ENCODE results near the gene PDE4D. TPM values are rescaled to one million over a fixed set of nuclear protein-coding genes. Genes with fewer than 3 reads are reported as not detected.

PDE4D gene
- total RNA-seq, 1 experiment from 2014 or later = 2.1 TPM

DNA sequence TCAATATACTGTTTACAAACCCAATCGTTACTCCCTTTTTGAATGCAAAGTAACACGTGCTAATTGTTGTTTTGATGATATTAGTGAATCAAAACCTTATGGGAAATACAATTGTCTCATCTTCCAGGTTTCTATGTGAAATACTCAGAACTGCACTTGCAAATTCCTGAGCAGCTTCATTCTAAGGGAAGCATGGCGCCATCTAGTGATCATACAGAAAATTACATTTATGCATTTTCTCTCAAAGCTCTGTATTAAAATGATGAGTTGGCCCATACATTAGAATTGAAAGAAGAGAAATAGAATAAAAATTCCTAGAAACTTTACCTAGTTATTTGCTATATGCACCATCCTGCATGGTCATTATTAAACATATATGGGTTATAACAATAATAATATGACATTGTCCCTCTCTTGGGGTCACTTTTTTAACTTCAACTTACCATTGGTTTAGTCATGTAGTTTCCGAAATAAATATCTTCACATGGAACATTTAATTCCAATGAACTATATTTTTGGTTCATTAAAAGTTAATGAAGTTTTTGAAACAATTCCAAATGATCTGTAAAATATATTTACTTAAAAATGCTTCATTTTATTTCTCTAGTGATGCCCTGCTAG lies 220.0 kb downstream of the PDE4D start:
- H3K27me3 ChIP-seq (ENCODE audit: insufficient read depth, low read length) = no peaks in the 10 kb centered on the region
- no peak overlapping the region for H3K18ac ChIP-seq (ENCODE audit: insufficient read length, low read depth, low read length)
- no peak overlapping the region for H2BK120ac ChIP-seq (ENCODE audit: low read depth, low read length, poor library complexity, severe bottlenecking)
- no peak overlapping the region for H4K91ac ChIP-seq (ENCODE audit: insufficient read length, low read depth, low read length)
- no peak overlapping the region for H4K5ac ChIP-seq (ENCODE audit: insufficient read length, low read depth, low read length)
- no peak overlapping the region for H3K23ac ChIP-seq (ENCODE audit: insufficient read length, low read depth, low read length)
- DNase-seq = no peak
- no peak overlapping the region for H2AK5ac ChIP-seq (ENCODE audit: insufficient read length, low read length)
- H3K4me1 ChIP-seq (ENCODE audit: insufficient read depth, low read length) = no peaks in the 10 kb centered on the region
- no peaks in the 10 kb centered on the region for H3K79me1 ChIP-seq (ENCODE audit: insufficient read depth, low read depth, low read length, poor library complexity, severe bottlenecking)
- no peak overlapping the region for H3K9ac ChIP-seq (ENCODE audit: extremely low read depth, insufficient read length, low read length)
- no peak overlapping the region for H3K14ac ChIP-seq (ENCODE audit: insufficient read depth, low read length)
- no peaks in the 10 kb centered on the region for H4K20me1 ChIP-seq (ENCODE audit: control insufficient read depth, insufficient read depth, insufficient read length)
- Mint-ChIP-seq H3K4me1 (no peaks in the 10 kb centered on the region), H3K4me3 (no peak overlapping the region), H3K36me3 (ENCODE audit: insufficient read depth in 1 of 3, low read depth in 3 of 3) (no peaks in the 10 kb centered on the region), H3K27me3 (ENCODE audit: low read depth) (no peaks in the 10 kb centered on the region), H3K27ac (no peak overlapping the region), H3K9me3 (no peaks in the 10 kb centered on the region)
- no peak overlapping the region for H3K27ac ChIP-seq (ENCODE audit: insufficient read length, low read depth, low read length)
- TF ChIP-seq, protein P1, sequence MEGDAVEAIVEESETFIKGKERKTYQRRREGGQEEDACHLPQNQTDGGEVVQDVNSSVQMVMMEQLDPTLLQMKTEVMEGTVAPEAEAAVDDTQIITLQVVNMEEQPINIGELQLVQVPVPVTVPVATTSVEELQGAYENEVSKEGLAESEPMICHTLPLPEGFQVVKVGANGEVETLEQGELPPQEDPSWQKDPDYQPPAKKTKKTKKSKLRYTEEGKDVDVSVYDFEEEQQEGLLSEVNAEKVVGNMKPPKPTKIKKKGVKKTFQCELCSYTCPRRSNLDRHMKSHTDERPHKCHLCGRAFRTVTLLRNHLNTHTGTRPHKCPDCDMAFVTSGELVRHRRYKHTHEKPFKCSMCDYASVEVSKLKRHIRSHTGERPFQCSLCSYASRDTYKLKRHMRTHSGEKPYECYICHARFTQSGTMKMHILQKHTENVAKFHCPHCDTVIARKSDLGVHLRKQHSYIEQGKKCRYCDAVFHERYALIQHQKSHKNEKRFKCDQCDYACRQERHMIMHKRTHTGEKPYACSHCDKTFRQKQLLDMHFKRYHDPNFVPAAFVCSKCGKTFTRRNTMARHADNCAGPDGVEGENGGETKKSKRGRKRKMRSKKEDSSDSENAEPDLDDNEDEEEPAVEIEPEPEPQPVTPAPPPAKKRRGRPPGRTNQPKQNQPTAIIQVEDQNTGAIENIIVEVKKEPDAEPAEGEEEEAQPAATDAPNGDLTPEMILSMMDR (conservative IDR thresholded peaks at IDR 0.05) = peak; percentile 88
- H3K4ac ChIP-seq (ENCODE audit: low read depth, low read length) = no peak overlapping the region
- no peak overlapping the region for H4K8ac ChIP-seq (replicated peaks; ENCODE audit: insufficient read length, low read depth, low read length)
- no CpG with 5 or more reads among the region's 4 CpGs for WGBS (ENCODE audit: extremely low coverage, insufficient read length, low lambda C conversion rate)
- H3K56ac ChIP-seq (ENCODE audit: insufficient read length, low read depth, low read length) = no peak overlapping the region
- no peak overlapping the region for H3K4me2 ChIP-seq (ENCODE audit: insufficient read depth, insufficient read length, low read length)
- no peaks in the 10 kb centered on the region for H3K79me2 ChIP-seq (ENCODE audit: insufficient read depth, low read length)
- H3T11ph ChIP-seq (ENCODE audit: low read length) = no peak overlapping the region
- H2AFZ ChIP-seq (ENCODE audit: low read length) = no peak overlapping the region
- no peaks in the 10 kb centered on the region for H3K9me3 ChIP-seq (ENCODE audit: control insufficient read depth, low read depth, low read length)
- H2BK15ac ChIP-seq (ENCODE audit: low read depth, low read length) = no peak overlapping the region
- no peaks in the 10 kb centered on the region for H3K23me2 ChIP-seq (ENCODE audit: insufficient read length, low read depth, low read length, poor library complexity, severe bottlenecking)
- no peak overlapping the region for H2BK5ac ChIP-seq (ENCODE audit: insufficient read length, low read length)
- no peak overlapping the region for H2BK12ac ChIP-seq (ENCODE audit: insufficient read length, low read depth, low read length)
- H2BK20ac ChIP-seq (ENCODE audit: low read depth, low read length, poor library complexity, severe bottlenecking) = no peak overlapping the region
